H1 (cell line): ENCODE measurements around the gene HLA-E. TPM values are rescaled to one million over a fixed set of nuclear protein-coding genes. Genes with fewer than 3 reads are reported as not detected.
A peak's percentile ranks its signal among the peaks of the same experiment; 100 is the strongest.

Experiments
- CTCF ChIA-PET: fragments of 300-600 bp; sonication (Branson Sonifier 250); formaldehyde crosslinking; loops from one replicate; lab custom pipeline; 2021; ENCODE audit not compliant: partially characterized antibody; lab: Charles Lee
- POLR2A ChIA-PET: fragments of 300-600 bp; sonication (Branson Sonifier 250); formaldehyde crosslinking; loops from one replicate; lab custom pipeline; 2021; ENCODE audit warnings: inconsistent platforms; ENCODE audit not compliant: partially characterized antibody; lab: Charles Lee
- DNase-seq, 2 experiments: peaks; one replicate each; pipeline versions ENCODE4 v3.0.0 to v3.0.0-alpha.2; 2010 to 2022; ENCODE audit warnings: low spot score in 2 of 2, low read depth in 1 of 2, mixed read lengths in 1 of 2
- FAIRE-seq: peaks from 2 replicates; lab custom pipeline; 2011; peaks lifted over from hg19 to GRCh38; lab: Jason Lieb, UNC
- H2AFZ ChIP-seq: 2 replicates; pipeline ENCODE4 v1.8.1; 2012; ENCODE audit warnings: low read length, inconsistent platforms
- H2AK5ac ChIP-seq: 2 replicates; pipeline ENCODE4 v1.6.1; 2013; ENCODE audit warnings: low read depth, low read length
- H2BK120ac ChIP-seq: replicated peaks from 2 replicates; pipeline ENCODE3; 2013; ENCODE audit warnings: low read depth, low read length, inconsistent platforms
- H2BK12ac ChIP-seq: 2 replicates; pipeline ENCODE4 v1.6.1; 2013; ENCODE audit warnings: low read depth, low read length
- H2BK15ac ChIP-seq: 2 replicates; pipeline ENCODE4 v1.6.1; 2013; ENCODE audit warnings: low read length
- H2BK20ac ChIP-seq: 2 replicates; pipeline ENCODE4 v1.6.1; 2013; ENCODE audit warnings: low read length
- H2BK5ac ChIP-seq: 2 replicates; pipeline ENCODE4 v1.6.1; 2013; ENCODE audit warnings: low read depth, low read length
- H3K14ac ChIP-seq: 2 replicates; pipeline ENCODE4 v1.6.1; 2013; ENCODE audit warnings: inconsistent platforms; ENCODE audit not compliant: insufficient read length
- H3K18ac ChIP-seq: 2 replicates; pipeline ENCODE4 v1.6.1; 2013; ENCODE audit warnings: low read length; ENCODE audit errors: extremely low read depth
- H3K23ac ChIP-seq: 2 replicates; pipeline ENCODE4 v1.6.1; 2013; ENCODE audit warnings: inconsistent platforms; ENCODE audit not compliant: insufficient read length
- H3K23me2 ChIP-seq: 2 replicates; pipeline ENCODE4 v1.6.1; 2013; ENCODE audit warnings: low read depth, low read length
- H3K27ac ChIP-seq: 2 replicates; pipeline ENCODE4 v1.6.1; 2011; ENCODE audit warnings: low read depth, low read length, inconsistent platforms
- H3K27me3 ChIP-seq, 4 experiments: replicated peaks in 1 of 4; 1 replicate in 1 of 4; 2 replicates in 3 of 4; pipeline versions ENCODE4 v1.6.1 to v1.8.1; 2011 to 2013; ENCODE audit warnings: low read length in 3 of 4, mild to moderate bottlenecking in 3 of 4, inconsistent platforms in 2 of 4, mixed read lengths in 2 of 4, moderate library complexity in 1 of 4; ENCODE audit not compliant: control insufficient read depth in 3 of 4, insufficient read depth in 3 of 4; ENCODE audit errors: extremely low read depth in 1 of 4
- H3K36me3 ChIP-seq, 4 experiments: 2 replicates each; pipeline versions ENCODE4 v1.6.1 to v1.8.1; 2011 to 2013; ENCODE audit warnings: mild to moderate bottlenecking in 4 of 4, low read length in 3 of 4, moderate library complexity in 2 of 4, control low read depth in 1 of 4, inconsistent platforms in 1 of 4; ENCODE audit not compliant: insufficient read depth in 4 of 4, control insufficient read depth in 2 of 4
- H3K4ac ChIP-seq: replicated peaks from 2 replicates; pipeline ENCODE3; 2013; ENCODE audit warnings: low read length, low read depth, mixed read lengths, inconsistent platforms; ENCODE audit not compliant: insufficient read length
- H3K4me1 ChIP-seq, 4 experiments: replicated peaks in 1 of 4; 1 replicate in 1 of 4; 2 replicates in 3 of 4; pipeline versions ENCODE4 v1.6.1 to v1.8.1; 2011 to 2013; ENCODE audit warnings: low read length in 3 of 4, inconsistent platforms in 2 of 4, mixed read lengths in 1 of 4; ENCODE audit not compliant: insufficient read depth in 4 of 4, control insufficient read depth in 3 of 4
- H3K4me2 ChIP-seq, 2 experiments: 2 replicates each; pipeline versions ENCODE4 v1.6.1 to v1.8.1; 2011 to 2013; ENCODE audit warnings: low read depth in 2 of 2, low read length in 2 of 2, control low read depth in 1 of 2, inconsistent platforms in 1 of 2, mild to moderate bottlenecking in 1 of 2; ENCODE audit not compliant: insufficient read depth in 1 of 2
- H3K4me3 ChIP-seq, 4 experiments: fragments of 200-600, 300-600 bp in 1 of 4; sonication (generic), shearing (Covaris generic), sonication (Bioruptor Twin) in 1 of 4; 2 replicates each; pipeline versions ENCODE4 v1.5.1 to v1.8.1; 2011 to 2016; ENCODE audit warnings: low read length in 4 of 4, low read depth in 3 of 4, control low read depth in 2 of 4, inconsistent platforms in 2 of 4, mild to moderate bottlenecking in 2 of 4, mixed read lengths in 1 of 4, moderate library complexity in 1 of 4; ENCODE audit not compliant: insufficient read depth in 2 of 4; ENCODE audit errors: extremely low read depth in 1 of 4
- H3K56ac ChIP-seq: replicated peaks from 2 replicates; pipeline ENCODE3; 2013; ENCODE audit warnings: low read depth, mild to moderate bottlenecking, mixed read lengths, low read length, inconsistent platforms; ENCODE audit not compliant: insufficient read length
- H3K79me1 ChIP-seq: 2 replicates; pipeline ENCODE4 v1.6.1; 2013; ENCODE audit warnings: low read depth, low read length, control low read depth
- H3K79me2 ChIP-seq, 2 experiments: 2 replicates each; pipeline versions ENCODE4 v1.6.1 to v1.8.1; 2012 to 2013; ENCODE audit warnings: low read length in 2 of 2, mild to moderate bottlenecking in 2 of 2, inconsistent platforms in 1 of 2; ENCODE audit not compliant: insufficient read depth in 2 of 2, control insufficient read depth in 1 of 2
- H3K9ac ChIP-seq, 4 experiments: replicated peaks in 1 of 4; 1 replicate in 1 of 4; 2 replicates in 3 of 4; pipeline versions ENCODE4 v1.6.1 to v1.8.1; 2011 to 2013; ENCODE audit warnings: low read depth in 3 of 4, low read length in 3 of 4, control low read depth in 2 of 4, mild to moderate bottlenecking in 2 of 4, moderate library complexity in 2 of 4, inconsistent platforms in 1 of 4; ENCODE audit errors: extremely low read depth in 1 of 4
- H3K9me3 ChIP-seq, 2 experiments: 2 replicates each; pipeline versions ENCODE4 v1.6.1 to v1.8.1; 2012 to 2013; ENCODE audit warnings: mild to moderate bottlenecking in 2 of 2, moderate library complexity in 2 of 2, control low read depth in 1 of 2, inconsistent platforms in 1 of 2, low read depth in 1 of 2, low read length in 1 of 2, mixed read lengths in 1 of 2; ENCODE audit not compliant: insufficient read depth in 2 of 2
- H4K20me1 ChIP-seq, 2 experiments: replicated peaks in 1 of 2; 2 replicates each; pipeline versions ENCODE3 to v1.8.1; 2011 to 2013; ENCODE audit warnings: inconsistent platforms in 2 of 2, low read length in 2 of 2, mild to moderate bottlenecking in 1 of 2; ENCODE audit not compliant: insufficient read depth in 2 of 2, control insufficient read depth in 1 of 2
- H4K5ac ChIP-seq: 2 replicates; pipeline ENCODE4 v1.6.1; 2013; ENCODE audit warnings: low read length, low read depth, mixed read lengths, inconsistent platforms; ENCODE audit not compliant: insufficient read length
- H4K8ac ChIP-seq: 2 replicates; pipeline ENCODE4 v1.8.0; 2013; ENCODE audit warnings: mild to moderate bottlenecking, moderate library complexity, low read length, inconsistent platforms; ENCODE audit not compliant: insufficient read depth; ENCODE audit errors: extremely low read depth
- H4K91ac ChIP-seq: replicated peaks from 2 replicates; pipeline ENCODE3; 2013; ENCODE audit warnings: low read length, mixed read lengths, inconsistent platforms; ENCODE audit not compliant: insufficient read length
- CBX5 ChIP-seq: fragments of 300-800, 300-1000 bp; sonication (generic); IDR thresholded peaks from 2 replicates; pipeline ENCODE4 v1.7.1; 2016; ENCODE audit warnings: antibody characterized with exemption, low read length, low read depth
- CREB1 ChIP-seq: IDR thresholded peaks from 2 replicates; pipeline ENCODE4 v1.6.1; 2012; ENCODE audit warnings: inconsistent platforms
- SAP30 ChIP-seq: fragments of 300-600 bp; sonication (generic); IDR thresholded peaks from 2 replicates; pipeline ENCODE4 v1.7.1; 2012; ENCODE audit warnings: low read length, moderate library complexity, mild to moderate bottlenecking, inconsistent platforms; ENCODE audit not compliant: insufficient read depth, insufficient replicate concordance
- TAF1 ChIP-seq: IDR thresholded peaks from 2 replicates; pipeline ENCODE4 v1.6.1; 2011; ENCODE audit warnings: mild to moderate bottlenecking, low read depth, low read length
- TAF7 ChIP-seq: optimal IDR thresholded peaks from 2 replicates; pipeline ENCODE3; 2011; ENCODE audit warnings: low read depth, mild to moderate bottlenecking, inconsistent platforms, low read length, moderate library complexity, borderline replicate concordance
- WGBS, 2 experiments: shearing (Covaris generic) in 1 of 2; methylation state at CpG; one replicate each; pipeline versions ENCODE4 v1.1.6 to v1.1.7; 2013 to 2015; ENCODE audit warnings: low lambda C conversion rate in 2 of 2, mixed read lengths in 2 of 2, inconsistent platforms in 1 of 2, low coverage in 1 of 2, missing lambda C conversion rate in 1 of 2; ENCODE audit not compliant: insufficient replicate concordance in 2 of 2, insufficient coverage in 1 of 2, insufficient read length in 1 of 2; ENCODE audit errors: extremely low coverage in 1 of 2, missing lambda C conversion rate in 1 of 2; 5-methylcytosine and 5-hydroxymethylcytosine counted together
- long read RNA-seq, 2 experiments: library from RNA in 1 of 2; library from capped mRNA in 1 of 2; stranded (forward); transcript quantifications; one replicate each; pipeline ENCODE4 v2.0.0, GENCODE V29; 2021; ENCODE audit warnings: inconsistent platforms in 1 of 2
- polyA minus RNA-seq, 3 experiments: library from RNA; depleted of rRNA, polyadenylated mRNA; stranded (reverse); fragments of >200 nt; gene quantifications; 1 replicate in 2 of 3; 2 replicates in 1 of 3; pipeline ENCODE4 v1.2.3, GENCODE V29; 2011
- polyA plus RNA-seq, 7 experiments: library from polyadenylated mRNA; depleted of rRNA in 3 of 7; stranded (reverse) in 5 of 7; unstranded in 2 of 7; fragments of >200 nt in 5 of 7; fragments of 200-250 nt in 2 of 7; gene quantifications; 1 replicate in 5 of 7; 2 replicates in 1 of 7; 4 replicates in 1 of 7; pipeline versions ENCODE4 v1.2.1 to v1.2.3, GENCODE V29; 2011 to 2013; ENCODE audit warnings: missing spikeins in 2 of 7, mixed read lengths in 2 of 7
- total RNA-seq: library from RNA; stranded (reverse); fragmentation: NEBNext Ultra II Directional; extraction: Animal tissue kit (Norgen Biotek cat#: 25700); gene quantifications from 2 replicates; pipeline ENCODE4 v1.2.1, GENCODE V29; 2021
- TF ChIP-seq, protein P1 (sequence below): IDR thresholded peaks from 2 replicates; pipeline ENCODE4 v1.6.1; 2011; ENCODE audit warnings: low read length, improper control_type of control experiment

Gene HLA-E
- total RNA-seq, result 24.4 and 28.0 TPM in 2 replicates
- polyA plus RNA-seq (2011; rRNA removed), result 20.2 and 26.1 TPM in 2 replicates
- 29.0 TPM for polyA plus RNA-seq (2011; cell fraction: cytosol; rRNA removed)
- 29.1 TPM for polyA plus RNA-seq (2011; cell fraction: nucleus; rRNA removed)
- 26.1 to 29.2 TPM (median 27.6 TPM) in 4 replicates for polyA plus RNA-seq (2012, experiment 1 of 2)
- 30.7 TPM for polyA plus RNA-seq (2012, experiment 2 of 2)
- 35.3 TPM for polyA plus RNA-seq (2013, experiment 1 of 2)
- polyA plus RNA-seq (2013, experiment 2 of 2), result 41.8 TPM
- polyA minus RNA-seq (2011; rRNA and poly(A)+ RNA removed), result 17.0 and 18.3 TPM in 2 replicates
- 16.2 TPM for polyA minus RNA-seq (2011; cell fraction: cytosol; rRNA and poly(A)+ RNA removed)
- polyA minus RNA-seq (2011; cell fraction: nucleus; rRNA and poly(A)+ RNA removed), result 20.6 TPM
- long read RNA-seq, experiment 1, partial matches to known transcripts, result 9 of 15 reads
- long read RNA-seq, experiment 1, other reads (novel, unspliced or antisense), result 5 of 15 reads
- long read RNA-seq, experiment 2, transcript HLA-E-201 (8 exons, 2,601 nt), result major isoform, 22 of 34 reads
- long read RNA-seq, experiment 2, partial matches to known transcripts, result 9 of 34 reads
- long read RNA-seq, experiment 2, other reads (novel, unspliced or antisense), result 3 of 34 reads

DNA sequence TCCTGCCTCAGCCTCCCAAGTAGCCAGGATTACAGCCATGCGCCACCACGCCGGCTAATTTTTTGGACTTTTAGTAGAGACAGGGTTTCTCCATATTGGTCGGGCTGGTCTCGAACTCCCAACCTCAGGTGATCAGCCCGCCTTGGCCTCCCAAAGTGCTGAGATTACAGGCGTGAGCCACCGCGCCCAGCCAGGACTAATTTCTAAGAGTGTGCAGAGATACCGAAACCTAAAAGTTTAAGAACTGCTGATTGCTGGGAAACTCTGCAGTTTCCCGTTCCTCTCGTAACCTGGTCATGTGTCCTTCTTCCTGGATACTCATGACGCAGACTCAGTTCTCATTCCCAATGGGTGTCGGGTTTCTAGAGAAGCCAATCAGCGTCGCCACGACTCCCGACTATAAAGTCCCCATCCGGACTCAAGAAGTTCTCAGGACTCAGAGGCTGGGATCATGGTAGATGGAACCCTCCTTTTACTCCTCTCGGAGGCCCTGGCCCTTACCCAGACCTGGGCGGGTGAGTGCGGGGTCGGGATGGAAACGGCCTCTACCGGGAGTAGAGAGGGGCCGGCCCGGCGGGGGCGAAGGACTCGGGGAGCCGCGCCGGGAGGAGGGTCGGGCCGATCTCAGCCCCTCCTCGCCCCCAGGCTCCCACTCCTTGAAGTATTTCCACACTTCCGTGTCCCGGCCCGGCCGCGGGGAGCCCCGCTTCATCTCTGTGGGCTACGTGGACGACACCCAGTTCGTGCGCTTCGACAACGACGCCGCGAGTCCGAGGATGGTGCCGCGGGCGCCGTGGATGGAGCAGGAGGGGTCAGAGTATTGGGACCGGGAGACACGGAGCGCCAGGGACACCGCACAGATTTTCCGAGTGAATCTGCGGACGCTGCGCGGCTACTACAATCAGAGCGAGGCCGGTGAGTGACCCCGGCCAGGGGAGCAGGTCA lies at the start of gene HLA-E:
TSS of gene HLA-E (plus strand) at position 429 of the 945 bp plus-strand sequence. CDS start at position 452, 23 bp downstream.
- no peak within 1 kb of the TSS; the same call in 1 of the 2 replicates for H2BK5ac ChIP-seq
- peak within 1 kb of the TSS; percentile 75 for H3K18ac ChIP-seq
- ChIA-PET CTCF (interaction anchor here (0.6 to 3.0 kb wide), 4 partner anchors 20 to 172 kb away, joined by 3 to 10 read pairs (median 4); no protein-coding TSS in a partner anchor), POLR2A (interaction anchor here (0.6 to 1.8 kb wide), 9 partner anchors 20 to 126 kb away, joined by 3 to 5 read pairs (median 3); no protein-coding TSS in a partner anchor)
- no peak within 1 kb of the TSS for H4K5ac ChIP-seq
- H4K20me1 ChIP-seq, result peaks cover 0 to 7% of the 10 kb centered on the region in 2 experiments
- H2BK120ac ChIP-seq, result no peak within 1 kb of the TSS
- no peaks in the 10 kb centered on the region; a peak in 1 of 7 replicates for H3K27me3 ChIP-seq
- H4K8ac ChIP-seq, result peak within 1 kb of the TSS; percentile 86
- no peak within 1 kb of the TSS for H3K56ac ChIP-seq
- H3K27ac ChIP-seq, result peak within 1 kb of the TSS; percentile 30; the same call in 1 of the 2 replicates
- H2AFZ ChIP-seq, result peak within 1 kb of the TSS; percentile 51; the same call in 1 of the 2 replicates
- no peak within 1 kb of the TSS for H4K91ac ChIP-seq
- FAIRE-seq, result peak; percentile 94
- DNase-seq, result peak; percentile 87 to 94
- no peak within 1 kb of the TSS for H3K14ac ChIP-seq
- no peak within 1 kb of the TSS for H3K23ac ChIP-seq
- no peak within 1 kb of the TSS for H2BK12ac ChIP-seq
- no peak within 1 kb of the TSS for H2BK20ac ChIP-seq
- H2BK15ac ChIP-seq, result no peak within 1 kb of the TSS
- H2AK5ac ChIP-seq, result no peak within 1 kb of the TSS
- H3K4me1 ChIP-seq, result peaks cover 0 to 5% (median 2%) of the 10 kb centered on the region in 4 experiments; a peak in 5 of 7 replicates
- no peaks in the 10 kb centered on the region for H3K79me2 ChIP-seq
- H3K4ac ChIP-seq, result no peak within 1 kb of the TSS
- H3K9ac ChIP-seq, result peak within 1 kb of the TSS; percentile 70 to 89 (median 72)
- H3K79me1 ChIP-seq, result no peaks in the 10 kb centered on the region
- H3K4me3 ChIP-seq, result peak within 1 kb of the TSS; percentile 79 to 94 (median 86)
- peaks cover 0 to 13% (median 6%) of the 10 kb centered on the region in 4 experiments; a peak in 3 of 8 replicates for H3K36me3 ChIP-seq
- H3K4me2 ChIP-seq, result peak within 1 kb of the TSS; percentile 54 to 72
- no peaks in the 10 kb centered on the region; the same call in 1 of the 2 replicates for H3K23me2 ChIP-seq
- 10% methylated on average over 50 of the region's 68 CpGs; no CpG with 5 or more reads in 1 of the 2 experiments for WGBS, 2 experiments
- no peaks in the 10 kb centered on the region for H3K9me3 ChIP-seq
- TF ChIP-seq CBX5 (no peak), SAP30 (no peak), CREB1 (peak; percentile 93), TAF1 (peak; percentile 92), TAF7 (peak; percentile 89)
- TF ChIP-seq, protein P1, sequence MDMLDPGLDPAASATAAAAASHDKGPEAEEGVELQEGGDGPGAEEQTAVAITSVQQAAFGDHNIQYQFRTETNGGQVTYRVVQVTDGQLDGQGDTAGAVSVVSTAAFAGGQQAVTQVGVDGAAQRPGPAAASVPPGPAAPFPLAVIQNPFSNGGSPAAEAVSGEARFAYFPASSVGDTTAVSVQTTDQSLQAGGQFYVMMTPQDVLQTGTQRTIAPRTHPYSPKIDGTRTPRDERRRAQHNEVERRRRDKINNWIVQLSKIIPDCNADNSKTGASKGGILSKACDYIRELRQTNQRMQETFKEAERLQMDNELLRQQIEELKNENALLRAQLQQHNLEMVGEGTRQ, result peak; percentile 74
